Progenitor cell of endocrine pancreas (in vitro differentiated cells): Measurements from ENCODE around the gene ACP5. TPM values are rescaled to one million over a fixed set of nuclear protein-coding genes. Genes with fewer than 3 reads are reported as not detected.
A peak's percentile ranks its signal among the peaks of the same experiment; 100 is the strongest.
"Not testable (repeated sequence)": the region's sequence is repeated elsewhere in the genome, so short reads cannot be mapped to it uniquely, and the experiment has no call there.

ENCODE experiments used
- DNase-seq: peaks from one replicate; pipeline ENCODE4 v3.0.0; 2021; ENCODE audit warnings: low spot score; ENCODE audit not compliant: unreplicated experiment
- H3K27ac Mint-ChIP-seq: 2 replicates; pipeline ENCODE4 v1.8.0; 2021; ENCODE audit warnings: mild to moderate bottlenecking, moderate library complexity, mixed read lengths
- H3K27me3 Mint-ChIP-seq: 2 replicates; pipeline ENCODE4 v1.8.0; 2021; ENCODE audit warnings: mixed read lengths
- H3K36me3 Mint-ChIP-seq: 2 replicates; pipeline ENCODE4 v1.8.0; 2022; ENCODE audit warnings: mixed read lengths; ENCODE audit not compliant: insufficient read depth
- H3K4me1 Mint-ChIP-seq: 2 replicates; pipeline ENCODE4 v1.8.0; 2021; ENCODE audit warnings: low read depth, mixed read lengths
- H3K4me3 Mint-ChIP-seq: 2 replicates; pipeline ENCODE4 v1.8.0; 2021; ENCODE audit warnings: low read depth, mild to moderate bottlenecking, moderate library complexity, mixed read lengths
- H3K9me3 Mint-ChIP-seq: 2 replicates; pipeline ENCODE4 v1.8.0; 2021; ENCODE audit warnings: low read depth, mixed read lengths
- long read RNA-seq: library from polyadenylated mRNA; unstranded; transcript quantifications from one replicate; pipeline ENCODE4 v2.0.0, GENCODE V29; 2020
- total RNA-seq: library from RNA; stranded (reverse); gene quantifications from 2 replicates; pipeline ENCODE4 v1.2.1, GENCODE V29; 2021
- TF ChIP-seq, protein P1 (sequence below): fragments of 200-600 bp; sonication (generic); IDR thresholded peaks from one replicate; pipeline ENCODE4 v1.5.0; 2021; ENCODE audit warnings: antibody characterized with exemption, mild to moderate bottlenecking; ENCODE audit not compliant: unreplicated experiment

ACP5 gene
- 1.6 and 2.7 TPM in 2 replicates for total RNA-seq
- long read RNA-seq, partial matches to known transcripts = 0 of 2 reads
- long read RNA-seq, other reads (novel, unspliced or antisense) = 0 of 2 reads

GRCh38 chr19:11577451-11578257, at the start of gene ACP5:
Gene ACP5, minus strand, starts transcription at chr19:11577645. Its CDS starts 328 bp downstream, at chr19:11577317.
- TF ChIP-seq, protein P1, sequence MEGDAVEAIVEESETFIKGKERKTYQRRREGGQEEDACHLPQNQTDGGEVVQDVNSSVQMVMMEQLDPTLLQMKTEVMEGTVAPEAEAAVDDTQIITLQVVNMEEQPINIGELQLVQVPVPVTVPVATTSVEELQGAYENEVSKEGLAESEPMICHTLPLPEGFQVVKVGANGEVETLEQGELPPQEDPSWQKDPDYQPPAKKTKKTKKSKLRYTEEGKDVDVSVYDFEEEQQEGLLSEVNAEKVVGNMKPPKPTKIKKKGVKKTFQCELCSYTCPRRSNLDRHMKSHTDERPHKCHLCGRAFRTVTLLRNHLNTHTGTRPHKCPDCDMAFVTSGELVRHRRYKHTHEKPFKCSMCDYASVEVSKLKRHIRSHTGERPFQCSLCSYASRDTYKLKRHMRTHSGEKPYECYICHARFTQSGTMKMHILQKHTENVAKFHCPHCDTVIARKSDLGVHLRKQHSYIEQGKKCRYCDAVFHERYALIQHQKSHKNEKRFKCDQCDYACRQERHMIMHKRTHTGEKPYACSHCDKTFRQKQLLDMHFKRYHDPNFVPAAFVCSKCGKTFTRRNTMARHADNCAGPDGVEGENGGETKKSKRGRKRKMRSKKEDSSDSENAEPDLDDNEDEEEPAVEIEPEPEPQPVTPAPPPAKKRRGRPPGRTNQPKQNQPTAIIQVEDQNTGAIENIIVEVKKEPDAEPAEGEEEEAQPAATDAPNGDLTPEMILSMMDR = no peak
- peaks cover 16% of the 10 kb centered on the region for H3K27me3 Mint-ChIP-seq
- H3K4me3 Mint-ChIP-seq = no peak within 1 kb of the TSS
- H3K27ac Mint-ChIP-seq = no peak within 1 kb of the TSS
- H3K9me3 Mint-ChIP-seq = no peaks in the 10 kb centered on the region
- no peaks in the 10 kb centered on the region for H3K36me3 Mint-ChIP-seq
- H3K4me1 Mint-ChIP-seq = no peaks in the 10 kb centered on the region
- no peak for DNase-seq

- Mint-ChIP-seq H3K27me3 (peaks cover 18% of the 10 kb centered on the region), H3K9me3 (peaks cover 10% of the 10 kb centered on the region), H3K36me3 (peaks cover 18% of the 10 kb centered on the region), H3K4me1 (peaks cover 11% of the 10 kb centered on the region), H3K4me3 (no peak overlapping the region), H3K27ac (no peak overlapping the region)
- DNase-seq = no peak
- TF ChIP-seq, protein P1 = no peak
Measured at GRCh38 chr19:11626252-11626651, 48.8 kb upstream of the ACP5 start.

GRCh38 chr19:11624069-11624463, 46.6 kb upstream of the ACP5 start:
- Mint-ChIP-seq H3K36me3 (peaks cover 40% of the 10 kb centered on the region), H3K27ac (peak overlapping the region; percentile 63), H3K4me1 (peaks cover 11% of the 10 kb centered on the region), H3K4me3 (peak overlapping the region; percentile 65), H3K27me3 (peaks cover 18% of the 10 kb centered on the region), H3K9me3 (peaks cover 19% of the 10 kb centered on the region)
- TF ChIP-seq, protein P1 = no peak
- no peak for DNase-seq

GRCh38 chr19:11622401-11622800, 45.0 kb upstream of the ACP5 start:
- peaks cover 57% of the 10 kb centered on the region for H3K36me3 Mint-ChIP-seq
- not testable (repeated sequence) for H3K27ac Mint-ChIP-seq, H3K4me3 Mint-ChIP-seq, DNase-seq
- peaks cover 18% of the 10 kb centered on the region for H3K27me3 Mint-ChIP-seq
- peaks cover 11% of the 10 kb centered on the region for H3K4me1 Mint-ChIP-seq
- peaks cover 33% of the 10 kb centered on the region for H3K9me3 Mint-ChIP-seq

- H3K9me3 Mint-ChIP-seq = peaks cover 40% of the 10 kb centered on the region
- H3K4me1 Mint-ChIP-seq = peaks cover 11% of the 10 kb centered on the region
- TF ChIP-seq, protein P1 = no peak
- no peak overlapping the region for H3K4me3 Mint-ChIP-seq
- DNase-seq = no peak
- H3K27ac Mint-ChIP-seq = peak overlapping the region; percentile 67
- peaks cover 6% of the 10 kb centered on the region for H3K27me3 Mint-ChIP-seq
- peaks cover 72% of the 10 kb centered on the region for H3K36me3 Mint-ChIP-seq
Measured at GRCh38 chr19:11620553-11620952, 43.1 kb upstream of the ACP5 start.
